ENCODE data around the gene RPTOR.

GRCh38 chr17:80998748-80999535, 454.3 kb downstream of the RPTOR start:
- TF ChIP-seq, protein P1, sequence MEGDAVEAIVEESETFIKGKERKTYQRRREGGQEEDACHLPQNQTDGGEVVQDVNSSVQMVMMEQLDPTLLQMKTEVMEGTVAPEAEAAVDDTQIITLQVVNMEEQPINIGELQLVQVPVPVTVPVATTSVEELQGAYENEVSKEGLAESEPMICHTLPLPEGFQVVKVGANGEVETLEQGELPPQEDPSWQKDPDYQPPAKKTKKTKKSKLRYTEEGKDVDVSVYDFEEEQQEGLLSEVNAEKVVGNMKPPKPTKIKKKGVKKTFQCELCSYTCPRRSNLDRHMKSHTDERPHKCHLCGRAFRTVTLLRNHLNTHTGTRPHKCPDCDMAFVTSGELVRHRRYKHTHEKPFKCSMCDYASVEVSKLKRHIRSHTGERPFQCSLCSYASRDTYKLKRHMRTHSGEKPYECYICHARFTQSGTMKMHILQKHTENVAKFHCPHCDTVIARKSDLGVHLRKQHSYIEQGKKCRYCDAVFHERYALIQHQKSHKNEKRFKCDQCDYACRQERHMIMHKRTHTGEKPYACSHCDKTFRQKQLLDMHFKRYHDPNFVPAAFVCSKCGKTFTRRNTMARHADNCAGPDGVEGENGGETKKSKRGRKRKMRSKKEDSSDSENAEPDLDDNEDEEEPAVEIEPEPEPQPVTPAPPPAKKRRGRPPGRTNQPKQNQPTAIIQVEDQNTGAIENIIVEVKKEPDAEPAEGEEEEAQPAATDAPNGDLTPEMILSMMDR (IDR thresholded peaks at IDR 0.05), result no peak
- no peak for TF ChIP-seq POLR2A (IDR thresholded peaks at IDR 0.05)
- TF ChIP-seq POLR2AphosphoS5 (IDR thresholded peaks at IDR 0.05), result no peak
